NCI-H1436 (cell line): ENCODE data around the gene RND3.

ENCODE experiments used
- DNase-seq: peaks from one replicate; lab custom pipeline; 2025; lab: John Stamatoyannopoulos, UW

The RND3 gene

GRCh38 chr2:150475479-150476250, 11.8 kb downstream of the RND3 start:
- no peak for DNase-seq

- no peak for DNase-seq
Measured at GRCh38 chr2:150474326-150475074, 13.0 kb downstream of the RND3 start.

GRCh38 chr2:150473767-150474166, 13.7 kb downstream of the RND3 start:
- no peak for DNase-seq

GRCh38 chr2:150472511-150472899, 15.0 kb downstream of the RND3 start:
- DNase-seq, result no peak

- no peak for DNase-seq
Measured at GRCh38 chr2:150471813-150472510, 15.5 kb downstream of the RND3 start.

GRCh38 chr2:150470435-150470834, 17.0 kb downstream of the RND3 start:
- DNase-seq, result no peak

GRCh38 chr2:150469706-150470274, 17.7 kb downstream of the RND3 start:
- DNase-seq, result no peak

- DNase-seq, result no peak
Measured at GRCh38 chr2:150468350-150468960, 19.0 kb downstream of the RND3 start.

- no peak for DNase-seq
Measured at GRCh38 chr2:150467621-150467963, 19.9 kb downstream of the RND3 start.

GRCh38 chr2:150466741-150467620, 20.5 kb downstream of the RND3 start:
- no peak for DNase-seq

GRCh38 chr2:150465703-150466569, 21.5 kb downstream of the RND3 start:
- no peak for DNase-seq

GRCh38 chr2:150464986-150465385, 22.5 kb downstream of the RND3 start:
- no peak for DNase-seq

- DNase-seq, result no peak
Measured at GRCh38 chr2:150464270-150464669, 23.2 kb downstream of the RND3 start.

- no peak for DNase-seq
Measured at GRCh38 chr2:150462770-150463169, 24.7 kb downstream of the RND3 start.

GRCh38 chr2:150459281-150459680, 28.2 kb downstream of the RND3 start:
- DNase-seq, result no peak

- no peak for DNase-seq
Measured at GRCh38 chr2:150450765-150451164, 36.7 kb downstream of the RND3 start.

GRCh38 chr2:150449856-150450255, 37.6 kb downstream of the RND3 start:
- no peak for DNase-seq

GRCh38 chr2:150445398-150445797, 42.1 kb downstream of the RND3 start:
- DNase-seq, result no peak

- DNase-seq, result no peak
Measured at GRCh38 chr2:150442484-150442883, 45.0 kb downstream of the RND3 start.

- DNase-seq, result no peak
Measured at GRCh38 chr2:150441784-150442183, 45.7 kb downstream of the RND3 start.
